ENCODE data around the gene TMTC1. TPM values are rescaled to one million over a fixed set of nuclear protein-coding genes. Genes with fewer than 3 reads are reported as not detected.

TMTC1 gene
- total RNA-seq, 1 experiment from 2014 or later: 12.7 TPM

GRCh38 chr12:29732191-29732590, 51.6 kb downstream of the TMTC1 start:
- in situ Hi-C loops (cut with HindIII; ENCODE audit: low pct_unique_long_range_greater_than_20kb, low sequenced_read_pairs): no loop called here
- DNase-seq (ENCODE audit: low read depth, low spot score): no peak

- in situ Hi-C loops (cut with HindIII; ENCODE audit: low pct_unique_long_range_greater_than_20kb, low sequenced_read_pairs): no loop called here
- DNase-seq (ENCODE audit: low read depth, low spot score): no peak
These were observed 52.2 kb downstream of the TMTC1 start for GRCh38 chr12:29731591-29731990.

- in situ Hi-C loops (cut with HindIII; ENCODE audit: low pct_unique_long_range_greater_than_20kb, low sequenced_read_pairs): no loop called here
- DNase-seq (ENCODE audit: low read depth, low spot score): no peak
These were observed 53.3 kb downstream of the TMTC1 start for GRCh38 chr12:29730481-29730880.

- in situ Hi-C loops (cut with HindIII; ENCODE audit: low pct_unique_long_range_greater_than_20kb, low sequenced_read_pairs): no loop called here
- DNase-seq (ENCODE audit: low read depth, low spot score): no peak
These were observed 55.7 kb downstream of the TMTC1 start for GRCh38 chr12:29728030-29728429.

GRCh38 chr12:29726741-29727348, 56.9 kb downstream of the TMTC1 start:
- DNase-seq (ENCODE audit: low read depth, low spot score): no peak
- in situ Hi-C loops (cut with HindIII; ENCODE audit: low pct_unique_long_range_greater_than_20kb, low sequenced_read_pairs): no loop called here

- no peak for DNase-seq (ENCODE audit: low read depth, low spot score)
These were observed 57.4 kb downstream of the TMTC1 start for GRCh38 chr12:29726321-29726692.

GRCh38 chr12:29725587-29726320, 58.0 kb downstream of the TMTC1 start:
- in situ Hi-C loops (cut with HindIII; ENCODE audit: low pct_unique_long_range_greater_than_20kb, low sequenced_read_pairs): no loop called here
- DNase-seq (ENCODE audit: low read depth, low spot score): no peak

More at GRCh38 chr12:29726321-29726692, 57.4 kb downstream of the TMTC1 start:
- in situ Hi-C loops (cut with HindIII; ENCODE audit: low pct_unique_long_range_greater_than_20kb, low sequenced_read_pairs): no loop called here

- in situ Hi-C loops (cut with HindIII; ENCODE audit: low pct_unique_long_range_greater_than_20kb, low sequenced_read_pairs): no loop called here
These were observed 61.6 kb downstream of the TMTC1 start for GRCh38 chr12:29722164-29722563.

GRCh38 chr12:29719381-29719780, 64.4 kb downstream of the TMTC1 start:
- in situ Hi-C loops (cut with HindIII; ENCODE audit: low pct_unique_long_range_greater_than_20kb, low sequenced_read_pairs): no loop called here
- DNase-seq (ENCODE audit: low read depth, low spot score): no peak

More at GRCh38 chr12:29722164-29722563, 61.6 kb downstream of the TMTC1 start:
- no peak for DNase-seq (ENCODE audit: low read depth, low spot score)

GRCh38 chr12:29717540-29718100, 66.1 kb downstream of the TMTC1 start:
- in situ Hi-C loops (cut with HindIII; ENCODE audit: low pct_unique_long_range_greater_than_20kb, low sequenced_read_pairs): no loop called here
- DNase-seq (ENCODE audit: low read depth, low spot score): no peak

- in situ Hi-C loops (cut with HindIII; ENCODE audit: low pct_unique_long_range_greater_than_20kb, low sequenced_read_pairs): no loop called here
- no peak for DNase-seq (ENCODE audit: low read depth, low spot score)
These were observed 68.8 kb downstream of the TMTC1 start for GRCh38 chr12:29714966-29715365.

- in situ Hi-C loops (cut with HindIII; ENCODE audit: low pct_unique_long_range_greater_than_20kb, low sequenced_read_pairs): no loop called here
- no peak for DNase-seq (ENCODE audit: low read depth, low spot score)
These were observed 70.0 kb downstream of the TMTC1 start for GRCh38 chr12:29713729-29714128.

GRCh38 chr12:29711381-29711780, 72.4 kb downstream of the TMTC1 start:
- in situ Hi-C loops (cut with HindIII; ENCODE audit: low pct_unique_long_range_greater_than_20kb, low sequenced_read_pairs): no loop called here
- no peak for DNase-seq (ENCODE audit: low read depth, low spot score)

- in situ Hi-C loops (cut with HindIII; ENCODE audit: low pct_unique_long_range_greater_than_20kb, low sequenced_read_pairs): no loop called here
- peak; percentile 57 for DNase-seq (ENCODE audit: low read depth, low spot score)
These were observed 73.6 kb downstream of the TMTC1 start for GRCh38 chr12:29710104-29710503.

GRCh38 chr12:29709496-29710040, 74.2 kb downstream of the TMTC1 start:
- in situ Hi-C loops (cut with HindIII; ENCODE audit: low pct_unique_long_range_greater_than_20kb, low sequenced_read_pairs): no loop called here
- DNase-seq (ENCODE audit: low read depth, low spot score): no peak

GRCh38 chr12:29709054-29709453, 74.7 kb downstream of the TMTC1 start:
- no peak for DNase-seq (ENCODE audit: low read depth, low spot score)
- in situ Hi-C loops (cut with HindIII; ENCODE audit: low pct_unique_long_range_greater_than_20kb, low sequenced_read_pairs): no loop called here

GRCh38 chr12:29707846-29708245, 75.9 kb downstream of the TMTC1 start:
- in situ Hi-C loops (cut with HindIII; ENCODE audit: low pct_unique_long_range_greater_than_20kb, low sequenced_read_pairs): no loop called here
- no peak for DNase-seq (ENCODE audit: low read depth, low spot score)

GRCh38 chr12:29706311-29706710, 77.4 kb downstream of the TMTC1 start:
- no peak for DNase-seq (ENCODE audit: low read depth, low spot score)
- in situ Hi-C loops (cut with HindIII; ENCODE audit: low pct_unique_long_range_greater_than_20kb, low sequenced_read_pairs): no loop called here

- in situ Hi-C loops (cut with HindIII; ENCODE audit: low pct_unique_long_range_greater_than_20kb, low sequenced_read_pairs): no loop called here
- no peak for DNase-seq (ENCODE audit: low read depth, low spot score)
These were observed 80.2 kb downstream of the TMTC1 start for GRCh38 chr12:29703528-29703927.

All from SK-MEL-5 (cell line).